ENCODE results near the gene LECT2.

Gene LECT2

DNA sequence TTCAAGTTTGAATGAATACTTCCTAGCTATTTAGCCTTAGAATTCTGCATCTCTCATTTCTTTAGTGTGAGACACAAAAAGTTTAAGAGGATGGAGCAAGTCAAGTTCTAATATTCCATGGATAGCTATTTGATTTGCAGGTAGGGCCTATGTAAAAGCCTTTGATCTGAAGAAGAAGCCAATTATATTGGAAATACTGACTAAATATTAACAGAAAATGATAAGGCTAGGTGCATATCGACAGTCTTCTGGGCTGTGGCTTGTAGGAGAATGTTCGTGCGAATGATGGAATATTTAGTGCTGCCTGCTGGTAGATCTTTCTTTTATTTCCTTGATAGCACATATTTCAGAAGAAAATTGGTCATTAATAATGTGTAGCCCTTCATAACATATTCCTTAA, at the start of gene LECT2:
Gene LECT2, minus strand, starts transcription at position 85 of the 400 bp plus-strand sequence. CDS start 150 bp downstream, outside the sequence.
- no peak for DNase-seq (ENCODE audit: low read depth)

- no peak for DNase-seq (ENCODE audit: low read depth)
Measured at GRCh38 chr5:136004436-136004835, 49.7 kb upstream of the LECT2 start.

- no peak for DNase-seq (ENCODE audit: low read depth)
Measured at GRCh38 chr5:136001466-136001981, 46.7 kb upstream of the LECT2 start.

DNA sequence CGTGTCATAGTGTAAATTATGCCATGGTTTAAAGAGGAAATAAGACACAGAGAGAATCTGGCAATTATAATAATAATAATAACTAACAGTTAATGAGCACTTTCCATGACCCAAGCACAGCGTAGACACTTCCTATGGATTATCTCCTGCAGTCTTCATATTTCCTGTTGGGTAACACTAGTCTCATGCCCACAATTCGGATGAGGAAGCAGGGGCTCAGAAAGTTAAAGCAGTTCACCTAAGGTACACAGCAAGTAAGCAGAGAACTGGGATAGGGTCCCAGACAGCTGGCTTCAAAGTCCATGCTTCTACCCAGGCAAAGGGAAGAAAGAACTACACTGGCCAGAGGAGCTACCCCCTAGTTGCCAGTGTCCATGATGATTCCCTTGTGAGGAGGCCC, 46.1 kb upstream of the LECT2 start:
- DNase-seq (ENCODE audit: low read depth): no peak

- no peak for DNase-seq (ENCODE audit: low read depth)
Measured at GRCh38 chr5:136000147-136000546, 45.4 kb upstream of the LECT2 start.

DNA sequence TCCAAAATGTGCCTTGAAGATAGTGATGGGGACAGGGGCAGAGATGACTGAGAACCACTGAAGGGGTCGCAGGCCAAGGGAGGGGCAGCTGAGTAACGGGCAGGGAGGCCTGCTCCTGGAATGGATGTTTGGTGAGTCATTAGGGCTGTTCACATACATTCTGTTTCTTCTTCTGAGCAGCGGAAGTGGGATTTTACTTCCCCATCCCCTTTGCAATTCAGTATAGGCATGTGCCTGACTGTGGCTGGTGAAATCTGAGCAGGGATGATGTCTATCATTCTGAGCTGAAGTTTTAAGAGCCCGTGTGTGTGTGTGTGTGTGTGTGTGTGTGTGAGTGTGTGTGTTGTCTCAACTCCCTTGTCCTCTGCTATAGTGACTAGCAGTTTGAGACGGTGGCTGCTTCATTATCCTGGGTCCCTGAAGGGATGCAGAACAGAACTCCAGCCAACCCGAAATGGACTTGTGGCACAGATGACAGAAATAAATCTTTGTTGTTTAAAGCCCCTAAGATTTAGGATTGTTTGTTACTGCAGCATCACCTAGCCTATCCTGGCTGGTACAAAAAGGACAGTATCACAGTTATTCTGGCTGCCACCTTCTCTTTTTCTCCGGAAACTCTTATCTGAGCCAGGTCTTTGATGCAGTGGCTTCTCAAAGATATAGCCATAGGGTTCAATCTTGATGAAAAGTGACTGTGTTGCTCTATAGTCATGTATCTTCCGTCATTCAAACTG, 44.8 kb upstream of the LECT2 start:
- DNase-seq (ENCODE audit: low read depth): no peak

GRCh38 chr5:135998889-135999288, 44.1 kb upstream of the LECT2 start:
- no peak for DNase-seq (ENCODE audit: low read depth)

- DNase-seq (ENCODE audit: low read depth): no peak
Measured at GRCh38 chr5:135997673-135998335, 43.0 kb upstream of the LECT2 start.

DNA sequence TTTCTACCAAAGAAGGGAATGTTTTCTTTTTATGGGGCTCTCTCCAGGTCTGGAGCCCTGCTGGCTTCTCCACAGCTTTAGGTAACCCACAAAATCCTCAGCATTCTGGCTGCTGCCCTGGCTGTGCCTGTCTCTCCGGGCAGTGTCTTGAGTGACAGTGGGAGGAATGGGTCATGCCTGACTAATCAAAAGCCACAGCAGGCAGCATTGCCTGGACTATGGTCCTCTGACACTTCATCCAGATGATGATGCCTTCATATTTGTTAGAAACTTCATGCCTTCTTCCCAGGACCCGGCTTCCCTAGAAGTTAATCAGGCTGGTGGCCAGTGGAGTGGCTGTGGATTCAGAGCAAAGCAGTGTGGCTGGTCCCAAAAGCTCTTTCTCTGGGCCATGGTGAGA, 41.8 kb upstream of the LECT2 start:
- no peak for DNase-seq (ENCODE audit: low read depth)

DNA sequence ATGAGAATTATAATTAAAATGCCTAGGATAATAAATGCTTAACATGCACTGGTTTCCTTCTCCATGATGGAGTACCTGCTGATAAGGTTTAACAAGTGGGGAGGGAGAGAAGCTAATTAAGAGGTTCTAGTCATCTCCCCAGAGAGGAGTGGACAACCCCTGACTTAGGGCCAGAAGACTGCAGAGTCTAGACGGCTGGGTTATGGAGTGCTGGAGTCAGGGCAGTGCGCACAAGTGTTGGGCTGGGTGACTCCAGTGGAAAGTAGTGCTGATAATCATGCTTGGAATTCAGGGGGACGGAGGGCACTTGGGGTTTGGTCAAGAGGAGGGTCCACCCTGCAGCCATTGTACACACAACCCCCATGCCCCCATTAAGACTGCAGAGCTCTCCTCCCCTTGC, 41.2 kb upstream of the LECT2 start:
- DNase-seq (ENCODE audit: low read depth): no peak

DNA sequence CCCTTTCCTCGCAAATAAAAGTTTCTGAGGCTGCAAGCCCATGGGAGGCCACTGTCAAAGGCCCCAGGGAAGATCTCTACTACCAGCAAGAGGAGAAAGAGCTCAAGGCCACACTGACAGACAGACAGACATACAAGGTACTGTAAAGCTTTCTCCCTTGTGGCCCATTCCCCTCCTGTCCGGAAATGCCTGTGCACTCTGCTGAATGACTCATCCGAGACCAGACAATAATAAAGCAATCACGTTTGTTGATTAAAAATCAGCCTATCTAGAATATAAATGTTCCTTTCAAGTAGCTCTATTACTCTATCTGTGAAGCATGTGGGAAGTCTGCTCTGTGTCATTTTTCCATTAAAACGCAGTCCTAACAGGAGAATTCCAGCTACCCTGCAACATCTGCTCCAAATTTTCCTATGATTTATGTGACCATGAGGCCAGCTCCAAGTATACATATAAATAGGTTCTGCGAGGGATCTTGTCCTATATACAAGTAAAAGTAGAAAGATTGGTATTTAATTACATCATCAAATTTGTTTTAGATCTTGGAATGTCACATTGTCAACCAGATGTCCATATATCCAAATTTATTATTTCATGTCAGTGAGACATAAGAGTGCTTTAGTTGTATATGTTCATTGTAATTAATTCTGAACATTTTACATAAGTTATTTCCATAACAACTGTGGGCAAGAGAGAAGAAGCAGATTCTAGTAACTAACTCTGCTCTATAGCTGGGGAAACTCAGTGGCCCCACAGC, 39.3 kb upstream of the LECT2 start:
- DNase-seq (ENCODE audit: low read depth): no peak

DNA sequence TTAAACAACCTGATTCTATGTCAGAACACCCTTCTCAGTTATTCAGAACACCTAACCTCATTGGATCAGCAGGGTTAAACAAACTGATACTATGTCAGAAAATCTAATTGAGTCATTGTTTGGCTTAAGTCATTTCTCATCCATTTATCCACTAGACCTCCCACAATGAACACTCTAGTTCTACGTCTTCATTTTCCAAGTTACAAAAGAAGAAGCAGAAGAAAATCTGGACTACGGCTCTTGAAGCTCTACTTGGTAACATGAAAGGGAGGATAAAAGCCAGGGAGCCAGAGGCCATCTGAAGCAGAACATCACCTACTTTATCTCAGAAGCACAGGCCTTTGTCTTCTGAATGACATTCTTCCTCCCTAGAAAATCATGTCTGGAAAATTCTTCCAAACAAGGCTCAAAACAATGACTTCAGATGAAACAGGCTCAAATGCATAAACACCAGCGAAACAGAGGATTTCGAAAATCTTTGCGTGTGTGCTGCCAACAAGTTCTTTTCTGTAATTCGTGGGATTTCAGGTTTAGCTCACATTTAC, 38.6 kb upstream of the LECT2 start:
- no peak for DNase-seq (ENCODE audit: low read depth)

DNA sequence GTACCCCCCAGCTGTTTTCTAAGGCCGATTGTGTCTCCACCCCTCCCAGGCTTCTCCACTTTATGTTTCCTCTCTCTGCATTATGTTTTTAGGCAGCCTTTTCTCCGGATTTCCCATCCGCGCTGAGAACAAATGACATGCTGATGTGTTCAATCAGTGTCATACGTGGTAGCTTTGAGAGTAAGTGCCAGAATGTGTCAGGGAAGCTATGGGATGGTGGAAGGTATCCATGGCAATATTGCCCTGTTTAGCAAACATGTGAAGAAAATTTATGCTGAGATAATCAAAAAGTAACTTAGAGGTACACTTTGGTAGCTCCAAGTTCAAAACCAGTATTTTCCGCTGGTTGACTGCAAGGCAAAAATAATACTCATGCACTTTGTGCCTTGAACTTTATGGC, 36.6 kb upstream of the LECT2 start:
- DNase-seq (ENCODE audit: low read depth): no peak

- DNase-seq (ENCODE audit: low read depth): no peak
Measured at GRCh38 chr5:135990528-135991255, 35.9 kb upstream of the LECT2 start.

GRCh38 chr5:135989686-135990085, 34.9 kb upstream of the LECT2 start:
- DNase-seq (ENCODE audit: low read depth): no peak

- no peak for DNase-seq (ENCODE audit: low read depth)
Measured at GRCh38 chr5:135988546-135988945, 33.8 kb upstream of the LECT2 start.

- no peak for DNase-seq (ENCODE audit: low read depth)
Measured at GRCh38 chr5:135986891-135987401, 32.2 kb upstream of the LECT2 start.

GRCh38 chr5:135986401-135986800, 31.6 kb upstream of the LECT2 start:
- no peak for DNase-seq (ENCODE audit: low read depth)

DNA sequence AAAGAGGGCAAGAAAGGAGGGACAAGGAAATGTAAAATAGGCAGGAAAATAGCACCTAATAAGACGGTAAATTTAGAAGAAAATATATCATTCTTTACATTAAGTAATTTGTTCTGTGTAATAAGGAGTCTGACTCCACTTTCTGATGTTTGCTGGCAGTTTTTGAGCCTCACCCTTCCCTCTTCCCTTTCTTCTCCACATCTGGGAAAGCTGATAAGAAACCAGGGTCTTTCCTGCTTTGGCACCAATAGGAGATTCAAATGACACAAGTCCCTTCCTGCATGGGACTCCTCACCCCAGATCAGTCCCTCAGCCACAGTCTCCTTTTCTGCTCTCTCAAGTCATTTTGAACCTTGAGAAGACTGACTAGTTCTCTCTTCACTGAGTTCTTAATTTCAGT, 31.2 kb upstream of the LECT2 start:
- no peak for DNase-seq (ENCODE audit: low read depth)

DNA sequence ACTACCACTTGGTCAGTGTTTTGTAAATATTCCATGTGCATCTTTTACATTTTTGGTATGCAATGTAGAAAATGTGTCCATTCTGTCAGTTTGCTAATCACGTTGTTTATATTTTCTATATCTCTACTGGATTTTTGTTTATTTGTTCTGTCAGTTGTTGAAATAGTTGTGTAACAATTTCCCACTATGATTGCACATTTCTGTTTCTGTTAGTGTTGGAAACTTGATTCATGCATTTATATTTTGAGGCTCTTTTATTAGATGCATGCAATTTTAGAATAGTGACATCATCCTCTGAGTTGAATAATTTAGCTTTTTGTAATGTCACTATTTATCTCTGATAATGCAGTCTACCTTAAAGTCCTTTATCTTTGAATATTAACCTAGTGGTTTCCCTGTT, 25.8 kb upstream of the LECT2 start:
- no peak for DNase-seq (ENCODE audit: low read depth)

DNA sequence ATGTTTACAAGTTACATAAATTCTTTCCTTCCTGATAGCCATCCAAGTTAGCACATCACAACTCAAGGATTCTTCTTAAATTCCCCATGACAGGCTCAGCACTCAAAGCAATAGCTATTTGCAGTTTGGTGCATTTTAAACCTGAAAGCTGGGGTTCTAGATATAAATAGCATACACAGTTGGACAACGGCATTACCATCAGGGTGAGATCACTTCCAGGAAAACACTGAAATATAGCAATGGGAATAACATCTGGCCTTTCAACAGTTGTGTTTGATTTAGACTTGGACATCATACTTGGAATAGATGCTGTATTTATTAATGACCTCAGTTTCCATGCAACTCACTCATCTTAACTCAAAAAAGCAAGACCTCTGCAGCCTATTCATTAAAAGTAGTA, 24.7 kb upstream of the LECT2 start:
- no peak for DNase-seq (ENCODE audit: low read depth)

- DNase-seq (ENCODE audit: low read depth): no peak
Measured at GRCh38 chr5:135978993-135979392, 24.2 kb upstream of the LECT2 start.
